ENCODE results near the gene ELOB. TPM values are rescaled to one million over a fixed set of nuclear protein-coding genes. Genes with fewer than 3 reads are reported as not detected.

The ELOB gene
- total and polyA plus RNA-seq, 7 donors, result 226 to 660 (median 317) TPM

- H3K9me3 ChIP-seq, result no peaks in the 10 kb centered on the region
- no peak overlapping the region for H3K27ac ChIP-seq
- DNase-seq (no peak), ATAC-seq (no peak)
- peaks cover 0 to 6% of the 10 kb centered on the region in 2 donors for H3K36me3 ChIP-seq (ENCODE audit: insufficient read depth in 1 of 2, low read depth in 1 of 2)
- no peaks in the 10 kb centered on the region for H3K27me3 ChIP-seq (ENCODE audit: insufficient read depth in 3 of 3, low read length in 2 of 3)
- intact Hi-C loops (cut with DNase I), result no loop called here
- 59 to 71% (median 69%) methylated on average over 7 of the region's 7 CpGs for WGBS, 3 donors
- TF ChIP-seq, protein P1, sequence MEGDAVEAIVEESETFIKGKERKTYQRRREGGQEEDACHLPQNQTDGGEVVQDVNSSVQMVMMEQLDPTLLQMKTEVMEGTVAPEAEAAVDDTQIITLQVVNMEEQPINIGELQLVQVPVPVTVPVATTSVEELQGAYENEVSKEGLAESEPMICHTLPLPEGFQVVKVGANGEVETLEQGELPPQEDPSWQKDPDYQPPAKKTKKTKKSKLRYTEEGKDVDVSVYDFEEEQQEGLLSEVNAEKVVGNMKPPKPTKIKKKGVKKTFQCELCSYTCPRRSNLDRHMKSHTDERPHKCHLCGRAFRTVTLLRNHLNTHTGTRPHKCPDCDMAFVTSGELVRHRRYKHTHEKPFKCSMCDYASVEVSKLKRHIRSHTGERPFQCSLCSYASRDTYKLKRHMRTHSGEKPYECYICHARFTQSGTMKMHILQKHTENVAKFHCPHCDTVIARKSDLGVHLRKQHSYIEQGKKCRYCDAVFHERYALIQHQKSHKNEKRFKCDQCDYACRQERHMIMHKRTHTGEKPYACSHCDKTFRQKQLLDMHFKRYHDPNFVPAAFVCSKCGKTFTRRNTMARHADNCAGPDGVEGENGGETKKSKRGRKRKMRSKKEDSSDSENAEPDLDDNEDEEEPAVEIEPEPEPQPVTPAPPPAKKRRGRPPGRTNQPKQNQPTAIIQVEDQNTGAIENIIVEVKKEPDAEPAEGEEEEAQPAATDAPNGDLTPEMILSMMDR (IDR thresholded peaks at IDR 0.05), result no peak
- peaks cover 8% of the 10 kb centered on the region for H3K4me1 ChIP-seq
- no peak overlapping the region for H3K4me3 ChIP-seq
Measured at GRCh38 chr16:2748757-2749455, 28.2 kb downstream of the ELOB start.

GRCh38 chr16:2745961-2746360, 31.1 kb downstream of the ELOB start:
- 80 to 88% (median 86%) methylated on average over 9 of the region's 9 CpGs for WGBS, 3 donors
- H3K4me3 ChIP-seq, result no peak overlapping the region
- ATAC-seq (no peak), DNase-seq (no peak)
- TF ChIP-seq, protein P1 (IDR thresholded peaks at IDR 0.05), result no peak
- no peaks in the 10 kb centered on the region for H3K9me3 ChIP-seq
- no peak overlapping the region for H3K27ac ChIP-seq
- H3K27me3 ChIP-seq (ENCODE audit: insufficient read depth in 3 of 3, low read length in 2 of 3), result no peaks in the 10 kb centered on the region
- intact Hi-C loops (cut with DNase I), result no loop called here
- peaks cover 0 to 6% of the 10 kb centered on the region in 2 donors for H3K36me3 ChIP-seq (ENCODE audit: insufficient read depth in 1 of 2, low read depth in 1 of 2)
- H3K4me1 ChIP-seq, result no peaks in the 10 kb centered on the region

GRCh38 chr16:2745116-2745890, 31.8 kb downstream of the ELOB start:
- Histone ChIP-seq H3K4me1 (no peaks in the 10 kb centered on the region), H3K27me3 (ENCODE audit: insufficient read depth in 3 of 3, low read length in 2 of 3) (no peaks in the 10 kb centered on the region), H3K4me3 (no peak overlapping the region), H3K9me3 (no peaks in the 10 kb centered on the region), H3K27ac (no peak overlapping the region), H3K36me3 (ENCODE audit: insufficient read depth in 1 of 2, low read depth in 1 of 2) (peaks cover 0 to 6% of the 10 kb centered on the region in 2 donors)
- WGBS, 3 donors, result 67 to 74% (median 74%) methylated on average over 15 of the region's 15 CpGs
- intact Hi-C loops (cut with DNase I), result no loop called here
- TF ChIP-seq, protein P1 (IDR thresholded peaks at IDR 0.05), result no peak
- DNase-seq (no peak), ATAC-seq (no peak)

DNA sequence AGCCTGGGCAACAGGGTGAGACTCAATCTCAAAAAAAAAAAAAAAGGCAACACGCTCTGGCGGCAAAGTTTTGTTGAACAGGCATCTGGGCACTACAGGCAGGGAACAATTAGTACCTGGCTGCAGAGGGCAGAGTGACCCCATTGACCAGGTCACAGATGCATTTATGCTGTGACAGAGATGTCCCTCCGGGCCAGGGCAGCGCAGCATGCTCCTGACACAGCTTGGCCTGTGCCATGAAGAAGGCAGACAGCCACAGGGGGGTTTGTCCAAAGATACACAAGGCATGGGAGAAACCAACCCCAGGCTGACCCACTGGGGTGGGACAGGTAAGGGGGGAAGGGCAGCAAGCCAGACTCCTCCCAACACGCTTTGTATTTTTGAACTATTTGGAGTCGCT, 32.4 kb downstream of the ELOB start:
- WGBS, 3 donors, result 75 to 92% (median 85%) methylated on average over 6 of the region's 6 CpGs
- H3K27ac ChIP-seq, result no peak overlapping the region
- no peak overlapping the region for H3K4me3 ChIP-seq
- no peaks in the 10 kb centered on the region for H3K4me1 ChIP-seq
- no peaks in the 10 kb centered on the region for H3K27me3 ChIP-seq (ENCODE audit: insufficient read depth in 3 of 3, low read length in 2 of 3)
- peaks cover 0 to 4% of the 10 kb centered on the region in 2 donors for H3K36me3 ChIP-seq (ENCODE audit: insufficient read depth in 1 of 2, low read depth in 1 of 2)
- TF ChIP-seq, protein P1 (IDR thresholded peaks at IDR 0.05), result no peak
- no peaks in the 10 kb centered on the region for H3K9me3 ChIP-seq
- no peak for DNase-seq
- intact Hi-C loops (cut with DNase I), result no loop called here
- ATAC-seq, result no peak

Measured in psoas muscle (tissue), 8 donors.